Fibroblast of skin of abdomen (primary cell): ENCODE results near the gene ARL6IP4. TPM values are rescaled to one million over a fixed set of nuclear protein-coding genes. Genes with fewer than 3 reads are reported as not detected.

ENCODE experiments used
- DNase-seq: peaks from one replicate; pipeline ENCODE4 v3.0.0-alpha.2; 2013
- polyA plus RNA-seq, 2 experiments: library from polyadenylated mRNA; unstranded; fragments of 120-200 nt; gene quantifications; one replicate each; pipeline ENCODE4 v1.2.1, GENCODE V29; 2013; ENCODE audit not compliant: insufficient read length in 2 of 2

ARL6IP4 gene
- polyA plus RNA-seq (2013, experiment 1 of 2; ENCODE audit: insufficient read length) = 229 TPM
- 237 TPM for polyA plus RNA-seq (2013, experiment 2 of 2; ENCODE audit: insufficient read length)

- DNase-seq = peak; percentile 67
Observed at GRCh38 chr12:122980183-122981035, at the start of gene ARL6IP4. TSS of gene ARL6IP4 (plus strand) at chr12:122980681. CDS start at chr12:122981140, 459 bp downstream.

GRCh38 chr12:122932207-122932606 lies 48.3 kb upstream of the ARL6IP4 start:
- DNase-seq = no peak

DNA sequence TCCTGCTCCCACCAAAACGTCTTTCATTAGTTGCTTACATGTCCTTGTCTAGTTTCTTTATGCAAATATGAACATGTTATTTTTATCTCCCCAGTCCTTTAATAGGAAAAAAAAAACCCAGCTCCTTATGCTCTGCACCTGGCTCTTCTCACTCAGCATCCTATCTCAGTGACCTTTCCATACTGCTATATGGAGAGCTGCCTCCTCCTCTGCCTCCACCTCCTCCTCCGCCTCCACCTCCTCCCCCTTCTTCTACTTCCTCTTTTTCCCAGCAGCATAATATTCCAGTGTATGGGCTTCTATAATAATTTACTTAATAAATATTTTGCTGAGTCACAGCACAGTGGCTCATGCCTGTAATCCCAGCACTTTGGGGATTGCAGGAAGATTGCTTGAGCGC lies 45.8 kb upstream of the ARL6IP4 start:
- DNase-seq = no peak

GRCh38 chr12:122935318-122935717 lies 45.2 kb upstream of the ARL6IP4 start:
- no peak for DNase-seq

GRCh38 chr12:122937622-122938091 lies 42.8 kb upstream of the ARL6IP4 start:
- no peak for DNase-seq

GRCh38 chr12:122939125-122939524 lies 41.4 kb upstream of the ARL6IP4 start:
- DNase-seq = no peak

DNA sequence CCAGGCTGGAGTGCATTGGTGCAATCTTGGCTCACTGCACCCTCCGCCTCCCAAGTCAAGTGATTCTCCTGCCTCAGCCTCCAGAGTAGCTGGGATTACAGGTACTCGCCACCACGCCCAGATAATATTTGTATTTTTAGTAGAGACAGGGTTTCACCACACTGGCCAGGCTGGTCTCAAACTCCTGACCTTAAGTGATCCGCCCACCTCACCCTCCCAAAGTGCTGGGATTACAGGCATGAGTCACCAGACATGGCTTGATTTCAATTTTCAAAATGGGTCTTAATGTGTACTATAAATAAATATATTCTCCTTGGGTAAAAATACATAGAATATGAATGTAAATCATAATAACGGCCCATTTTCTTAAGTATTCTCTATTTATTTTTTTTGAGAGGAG lies 39.1 kb upstream of the ARL6IP4 start:
- DNase-seq = peak; percentile 35

DNA sequence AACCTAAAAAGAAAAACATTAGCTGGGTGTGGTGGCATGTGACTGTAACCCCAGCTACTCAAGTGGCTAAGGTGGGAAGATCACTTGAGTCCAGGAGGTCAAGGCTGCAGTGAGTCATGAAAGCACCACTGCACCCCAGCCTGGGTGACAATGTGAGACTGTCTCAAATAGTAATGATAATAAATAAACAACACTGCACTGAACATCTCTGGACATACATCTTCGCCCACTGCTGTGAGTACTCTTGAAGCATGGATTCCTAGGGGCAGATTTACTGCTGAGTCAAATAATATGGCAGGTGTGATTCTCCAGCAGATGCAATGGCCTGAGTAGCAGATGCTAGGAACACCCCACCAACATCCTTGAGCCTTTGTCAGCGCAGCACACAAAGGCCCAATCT lies 37.8 kb upstream of the ARL6IP4 start:
- no peak for DNase-seq

DNA sequence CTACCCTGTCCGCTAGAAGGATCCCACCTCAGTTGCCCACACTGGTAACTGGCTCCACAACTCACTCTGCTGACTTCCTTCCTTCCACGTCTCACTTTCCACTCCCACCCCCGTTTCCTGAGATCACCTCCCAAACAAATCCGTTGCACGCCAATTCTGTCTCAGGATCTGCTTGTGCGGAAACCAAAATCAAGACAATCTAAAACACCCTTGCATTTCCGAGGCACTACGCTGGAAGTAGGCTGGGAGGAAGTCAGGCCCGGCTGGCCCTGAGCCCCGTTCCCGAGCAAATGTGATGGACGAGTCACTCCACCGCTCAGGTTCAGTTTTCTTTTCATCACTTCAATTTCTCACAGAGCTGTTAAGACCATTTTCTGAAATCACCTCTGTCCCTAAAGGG lies 37.3 kb upstream of the ARL6IP4 start:
- DNase-seq = no peak

DNA sequence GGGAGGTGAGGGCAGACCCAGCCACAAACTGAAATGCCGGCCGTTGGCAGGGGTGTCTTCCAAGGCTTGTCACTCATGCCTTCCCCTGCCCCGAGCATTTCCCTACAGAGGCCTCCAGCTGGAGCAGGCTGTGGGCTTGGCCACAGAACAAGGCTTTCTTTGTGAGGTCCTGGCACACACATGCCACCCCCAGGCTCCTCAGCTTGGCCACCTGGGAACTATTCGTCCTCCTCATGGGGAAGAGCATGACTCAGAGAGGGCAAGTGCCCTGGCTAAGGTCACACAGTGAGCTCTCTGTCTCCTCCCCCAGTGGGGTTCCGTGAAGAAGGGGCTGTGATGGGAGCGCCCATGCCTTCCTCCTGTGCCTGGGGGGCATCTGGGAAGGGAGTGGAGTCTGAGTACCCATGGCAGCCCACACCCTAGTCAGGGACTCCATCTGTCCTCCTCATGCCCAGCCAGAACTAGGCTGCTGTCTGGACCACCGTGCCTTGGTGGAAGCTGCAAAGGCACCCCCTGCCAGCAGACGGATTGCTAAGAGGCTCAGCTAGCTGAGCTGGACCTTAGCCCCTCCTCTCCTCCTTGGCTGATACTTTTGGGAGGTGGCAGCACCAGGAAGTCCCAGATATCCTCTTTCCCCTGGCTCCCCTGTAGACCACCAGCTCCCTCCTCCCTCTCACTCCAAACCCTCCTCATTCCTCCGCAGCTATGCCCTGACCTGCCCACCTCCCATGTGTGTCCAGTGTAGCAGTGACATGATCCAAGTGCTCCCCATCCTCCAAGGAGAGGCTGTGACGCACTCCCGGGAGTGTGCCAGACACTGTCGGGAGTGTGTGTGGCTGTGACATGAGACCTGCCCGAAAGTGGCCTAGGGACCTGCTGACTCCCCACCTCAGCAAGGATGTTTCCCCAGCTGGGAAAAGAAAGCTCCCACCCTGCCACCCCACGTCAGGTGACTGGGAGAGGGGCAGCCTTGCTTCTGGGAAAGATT lies 35.6 kb upstream of the ARL6IP4 start:
- no peak for DNase-seq

DNA sequence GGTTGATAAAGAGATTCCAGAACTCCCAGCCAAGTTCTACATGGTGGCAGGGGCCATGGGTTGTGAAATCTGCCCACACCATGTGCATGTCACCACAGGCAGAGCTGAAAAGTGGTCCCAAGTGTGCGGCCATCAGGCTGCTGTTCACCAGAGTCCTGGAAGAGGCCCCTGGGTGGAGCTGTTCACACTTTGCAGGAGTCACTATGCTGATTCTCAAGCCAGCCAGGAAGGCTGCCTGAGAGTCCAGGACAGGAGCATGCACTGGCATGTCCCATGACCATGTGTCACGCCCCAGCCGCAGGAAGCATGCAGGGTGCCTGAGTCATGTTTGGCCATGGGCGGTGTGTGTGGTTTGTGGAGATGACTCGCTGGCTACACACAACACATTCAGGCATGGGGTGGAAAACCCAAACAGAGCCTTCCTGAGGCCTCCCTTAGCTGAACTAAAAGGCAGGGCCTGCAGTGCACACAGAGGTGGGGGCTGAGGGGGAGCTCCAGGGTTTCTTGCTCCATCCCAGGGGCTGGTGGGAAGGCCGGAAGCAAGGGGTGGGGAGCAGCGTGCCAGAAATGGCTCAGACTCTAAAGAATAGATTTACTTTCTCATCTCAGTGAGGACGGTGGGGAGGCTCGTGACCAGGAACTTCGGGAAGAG lies 33.7 kb upstream of the ARL6IP4 start:
- DNase-seq = peak; percentile 99

DNA sequence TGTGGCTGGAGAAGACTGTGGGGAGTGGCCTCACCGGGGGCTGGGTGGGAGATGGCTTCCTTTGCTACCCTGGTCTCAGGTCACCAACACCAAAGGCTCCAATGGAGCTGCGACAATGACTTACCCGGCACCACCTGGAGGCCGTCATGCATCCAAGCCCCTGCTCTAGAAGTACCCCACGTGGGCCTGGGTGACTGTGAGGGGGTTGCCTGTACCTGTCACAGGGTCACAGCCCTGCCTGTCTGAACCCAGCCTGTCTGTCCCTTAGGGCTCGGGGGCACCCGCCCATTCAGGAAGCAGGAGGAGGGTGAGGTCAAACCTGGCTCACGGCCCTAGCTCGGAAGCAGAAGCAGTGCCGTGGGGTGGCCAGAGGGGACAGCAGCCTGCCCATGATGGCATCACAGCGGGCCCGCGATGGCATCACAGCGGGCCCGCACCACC lies 33.1 kb upstream of the ARL6IP4 start:
- no peak for DNase-seq

DNA sequence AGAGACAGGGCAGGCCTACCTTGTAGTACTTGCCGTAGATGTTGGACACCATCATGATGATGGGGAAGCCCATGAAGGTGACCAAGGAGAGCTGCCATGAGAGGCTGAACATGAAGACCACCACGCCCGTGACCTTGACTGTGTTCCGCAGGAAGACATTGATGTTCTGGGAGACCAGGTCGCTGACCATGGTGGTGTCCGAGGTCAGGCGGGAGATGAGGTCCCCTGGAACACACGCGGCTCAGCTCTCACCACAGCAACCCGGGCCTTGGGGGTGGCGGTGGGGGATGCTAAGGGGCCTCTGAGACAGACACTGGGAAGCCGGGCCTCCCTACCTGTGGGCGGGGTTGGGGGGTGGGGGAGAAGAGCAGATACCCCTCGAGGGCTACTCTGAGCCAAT lies 31.9 kb upstream of the ARL6IP4 start:
- no peak for DNase-seq

DNA sequence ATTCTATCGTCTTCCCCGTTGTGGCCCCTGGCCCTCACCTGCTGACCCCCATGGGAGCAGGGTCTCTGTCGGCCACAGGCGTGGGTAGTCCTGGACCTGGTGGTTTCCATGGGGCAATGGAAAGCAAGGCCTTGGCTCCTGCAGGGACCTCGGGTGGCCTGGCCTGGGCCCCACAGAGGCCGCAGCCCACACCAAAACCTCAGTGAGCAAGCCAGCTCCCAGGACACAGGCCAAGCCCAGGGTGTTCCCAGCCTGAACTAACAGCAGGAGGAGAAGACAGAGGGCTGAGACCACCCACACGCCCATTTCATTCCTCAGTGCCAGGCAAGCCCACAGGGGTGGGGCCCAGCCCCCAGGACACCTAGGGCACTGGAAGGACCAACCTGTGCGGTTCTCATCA lies 31.1 kb upstream of the ARL6IP4 start:
- DNase-seq = no peak

DNA sequence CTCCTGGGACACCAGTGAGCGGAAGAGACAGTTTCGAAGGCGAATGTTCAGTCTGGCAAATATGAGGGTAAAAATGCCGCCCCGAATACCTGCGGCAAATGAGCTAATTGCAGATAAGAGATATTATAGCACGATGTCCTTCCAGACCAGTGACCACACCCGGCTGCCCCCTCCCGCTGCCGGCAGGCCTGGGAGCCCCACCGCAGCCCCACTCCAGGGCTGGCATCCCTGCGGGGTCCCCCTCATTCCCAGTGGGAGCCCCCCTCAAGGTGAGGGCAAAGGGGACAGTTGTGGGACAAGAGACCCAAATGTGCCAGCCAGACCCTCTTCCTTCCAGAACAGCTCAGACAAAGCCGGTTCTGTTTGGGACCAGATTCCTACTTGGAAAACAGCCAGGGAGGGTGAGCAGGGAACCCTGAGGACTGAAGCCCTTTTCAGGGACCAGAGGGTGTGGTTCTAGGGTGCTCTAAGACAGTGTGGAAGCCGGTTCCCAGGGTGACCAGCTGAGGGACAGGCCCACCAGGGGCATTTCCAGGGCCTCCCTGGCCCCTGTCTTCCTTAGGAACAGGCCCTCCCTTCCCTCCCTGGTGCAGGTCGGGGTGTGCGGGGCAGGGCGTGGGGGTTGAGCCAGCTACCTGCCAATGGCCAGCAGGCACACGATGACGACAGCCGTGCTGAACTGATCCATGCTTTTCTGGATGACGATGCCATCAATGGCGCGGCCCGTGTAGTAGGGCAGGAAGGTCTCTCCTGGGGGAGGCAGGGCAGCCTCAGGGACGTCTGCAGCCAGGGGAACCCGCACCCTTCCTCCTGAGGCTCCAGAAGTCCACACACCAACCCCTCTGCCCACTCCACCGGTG lies 30.4 kb upstream of the ARL6IP4 start:
- DNase-seq = no peak

- peak; percentile 54 for DNase-seq
Observed at GRCh38 chr12:122951406-122951805, 29.1 kb upstream of the ARL6IP4 start.

- peak; percentile 65 for DNase-seq
Observed at GRCh38 chr12:122951979-122952892, 28.2 kb upstream of the ARL6IP4 start.

DNA sequence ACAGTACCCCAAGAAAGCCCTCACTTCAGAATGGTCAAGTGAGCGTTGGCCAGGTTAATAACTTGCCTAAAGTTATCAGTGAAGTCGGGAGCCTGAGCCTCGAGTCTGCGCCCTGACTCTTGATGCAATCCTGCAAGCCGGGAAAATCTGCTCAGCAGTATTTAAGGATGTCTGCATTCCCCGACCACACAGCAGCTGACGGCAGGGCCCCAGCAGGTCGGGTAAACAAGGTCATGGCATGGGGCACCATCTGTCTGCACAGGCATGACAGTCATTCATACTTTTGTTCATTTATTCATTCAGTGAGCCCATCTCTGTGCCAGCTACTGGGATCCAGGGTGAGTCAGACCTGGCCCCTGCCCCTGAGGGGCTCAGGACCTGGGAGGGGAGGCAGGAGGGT lies 25.3 kb upstream of the ARL6IP4 start:
- DNase-seq = no peak

- DNase-seq = no peak
Observed at GRCh38 chr12:122956035-122956434, 24.4 kb upstream of the ARL6IP4 start.

DNA sequence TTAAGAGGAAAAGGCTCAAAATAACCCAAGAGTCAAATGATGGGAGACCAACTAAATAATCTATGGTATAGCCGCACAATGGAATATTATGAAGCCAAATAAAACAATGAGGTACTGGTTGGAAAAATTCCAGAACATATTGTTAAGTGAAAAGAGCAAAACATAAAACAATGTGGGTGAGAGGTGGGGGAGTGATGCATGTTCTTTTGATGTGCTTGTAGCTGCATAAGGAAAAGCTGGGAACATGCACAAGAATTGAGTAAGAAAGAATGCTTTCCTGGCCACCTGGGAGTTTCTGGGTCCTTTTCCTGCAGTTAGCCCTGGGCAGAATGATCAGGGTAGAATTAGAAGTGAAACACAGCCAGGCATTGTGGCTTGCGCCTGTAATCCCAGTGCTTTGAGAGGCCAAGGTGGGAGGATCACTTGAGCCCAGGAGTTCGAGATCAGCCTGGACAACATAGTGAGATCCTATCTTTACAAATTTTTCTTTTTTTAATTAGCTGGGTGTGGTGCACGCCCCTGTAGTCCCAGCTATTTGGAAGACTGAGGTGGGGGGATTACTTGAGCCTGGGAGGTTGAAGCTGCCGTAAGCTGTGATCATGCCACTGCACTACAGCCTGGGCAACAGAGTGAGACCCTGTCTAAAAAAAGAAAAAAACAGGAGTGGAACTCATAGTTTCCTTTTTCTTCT lies 22.1 kb upstream of the ARL6IP4 start:
- no peak for DNase-seq
